KMS-11 (cell line): ENCODE measurements around the gene LUZP1.

Experiments used
- H2AFZ ChIP-seq: fragments of 200-600 bp; sonication (generic); 2 replicates; pipeline ENCODE4 v1.6.1; 2016; ENCODE audit warnings: antibody characterized with exemption, mixed run types, low read depth
- H3K27ac ChIP-seq: fragments of 200-600 bp; sonication (generic); 2 replicates; pipeline ENCODE4 v1.6.1; 2016; ENCODE audit warnings: mild to moderate bottlenecking, mixed run types
- H3K27me3 ChIP-seq: fragments of 200-600 bp; sonication (generic); 2 replicates; pipeline ENCODE4 v1.6.1; 2017; ENCODE audit warnings: mild to moderate bottlenecking, low read depth, mixed run types, moderate library complexity; ENCODE audit not compliant: insufficient read depth
- H3K36me3 ChIP-seq: fragments of 200-600 bp; sonication (generic); 2 replicates; pipeline ENCODE4 v1.6.1; 2017; ENCODE audit warnings: mild to moderate bottlenecking, mixed run types; ENCODE audit not compliant: insufficient read depth
- H3K4me1 ChIP-seq: fragments of 200-600 bp; sonication (generic); 2 replicates; pipeline ENCODE4 v1.6.1; 2016; ENCODE audit warnings: mild to moderate bottlenecking, low read depth, mixed run types; ENCODE audit not compliant: poor library complexity, severe bottlenecking
- H3K4me2 ChIP-seq: fragments of 200-600 bp; sonication (generic); 2 replicates; pipeline ENCODE4 v1.7.0; 2016; ENCODE audit warnings: mild to moderate bottlenecking, mixed run types
- H3K4me3 ChIP-seq: fragments of 200-600 bp; sonication (generic); IDR thresholded peaks from 2 replicates; pipeline ENCODE4 v1.6.1; 2017; ENCODE audit warnings: low read depth, low read length, mixed read lengths; ENCODE audit not compliant: insufficient read depth
- H3K79me2 ChIP-seq: fragments of 200-600 bp; sonication (generic); 2 replicates; pipeline ENCODE4 v1.6.1; 2016; ENCODE audit warnings: low read depth, mixed run types; ENCODE audit not compliant: insufficient read depth
- H3K9ac ChIP-seq: fragments of 200-600 bp; sonication (generic); 2 replicates; pipeline ENCODE4 v1.6.1; 2016; ENCODE audit warnings: mild to moderate bottlenecking, mixed run types
- H4K20me1 ChIP-seq: fragments of 200-600 bp; sonication (generic); 2 replicates; pipeline ENCODE4 v1.6.1; 2016; ENCODE audit warnings: mild to moderate bottlenecking, mixed run types; ENCODE audit not compliant: insufficient read depth
- CTCF ChIP-seq: fragments of 200-600 bp; sonication (generic); conservative IDR thresholded peaks from 2 replicates; pipeline ENCODE4 v1.6.1; 2017; ENCODE audit warnings: low read depth, mild to moderate bottlenecking, antibody characterized with exemption, low read length, moderate library complexity, mixed read lengths

LUZP1 gene

GRCh38 chr1:23051290-23051909 is 117.3 kb downstream of the LUZP1 start:
- Histone ChIP-seq H4K20me1 (no peaks in the 10 kb centered on the region), H2AFZ (no peak overlapping the region), H3K4me3 (no peak overlapping the region), H3K4me2 (no peak overlapping the region), H3K9ac (no peak overlapping the region), H3K4me1 (no peaks in the 10 kb centered on the region), H3K27ac (no peak overlapping the region), H3K36me3 (no peaks in the 10 kb centered on the region), H3K79me2 (peaks cover 4% of the 10 kb centered on the region; the same call in 1 of the 2 replicates), H3K27me3 (no peaks in the 10 kb centered on the region)
- TF ChIP-seq CTCF: no peak

GRCh38 chr1:23050201-23050600 is 118.5 kb downstream of the LUZP1 start:
- H4K20me1 ChIP-seq: no peaks in the 10 kb centered on the region
- H3K79me2 ChIP-seq: peaks cover 4% of the 10 kb centered on the region; the same call in 1 of the 2 replicates
- H3K4me3 ChIP-seq: no peak overlapping the region
- H3K4me1 ChIP-seq: no peaks in the 10 kb centered on the region
- no peak for TF ChIP-seq CTCF
- H3K9ac ChIP-seq: no peak overlapping the region
- H3K36me3 ChIP-seq: no peaks in the 10 kb centered on the region
- H3K4me2 ChIP-seq: no peak overlapping the region
- no peak overlapping the region for H3K27ac ChIP-seq
- no peak overlapping the region for H2AFZ ChIP-seq
- no peaks in the 10 kb centered on the region for H3K27me3 ChIP-seq

DNA sequence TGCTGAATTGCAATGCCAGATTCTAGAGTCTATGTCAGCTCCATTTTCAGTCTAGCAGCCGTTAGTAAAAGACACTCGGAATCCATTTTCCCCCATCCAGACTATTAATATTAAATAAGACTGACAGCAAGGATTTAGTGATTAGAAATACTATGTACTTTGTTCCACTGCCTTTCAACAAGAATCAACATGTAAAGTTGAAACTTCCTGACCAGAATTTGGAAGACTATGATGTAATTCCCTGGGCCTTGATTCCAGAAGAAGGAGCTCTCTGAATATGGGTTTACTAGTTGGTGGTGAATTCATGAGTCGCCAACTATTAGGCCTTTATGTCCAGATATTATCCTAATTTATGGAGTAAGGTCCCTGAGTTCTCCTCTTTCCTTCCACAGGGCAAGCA is 124.6 kb downstream of the LUZP1 start:
- Histone ChIP-seq H3K4me2 (no peak overlapping the region), H3K4me1 (no peaks in the 10 kb centered on the region), H2AFZ (no peak overlapping the region), H3K79me2 (peaks cover 16% of the 10 kb centered on the region; the same call in 1 of the 2 replicates), H3K27ac (no peak overlapping the region), H3K9ac (no peak overlapping the region), H3K27me3 (no peaks in the 10 kb centered on the region), H4K20me1 (0 out of 2 replicates have a peak, but pooled peaks cover 3% of the 10 kb centered on the region), H3K4me3 (no peak overlapping the region), H3K36me3 (no peaks in the 10 kb centered on the region)
- no peak for TF ChIP-seq CTCF

DNA sequence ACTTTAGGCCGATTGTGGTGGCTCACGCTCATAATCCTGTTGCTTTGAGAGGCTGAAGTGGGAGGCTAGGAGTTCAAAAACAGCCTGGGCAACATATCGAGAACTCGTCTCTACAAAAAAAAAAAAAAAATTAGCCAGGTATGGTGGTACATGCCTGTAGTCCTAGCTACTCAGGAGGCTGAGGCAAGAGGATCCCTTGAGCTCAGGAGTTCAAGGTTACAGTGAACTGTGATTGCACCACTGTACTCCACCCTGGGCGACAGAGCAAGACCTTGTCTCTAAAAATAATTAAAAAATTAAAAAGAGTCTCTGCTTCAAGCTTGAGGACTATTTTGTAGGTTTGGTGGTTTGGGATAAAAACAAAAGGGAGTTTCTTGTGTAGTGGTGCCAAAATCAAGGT is 128.1 kb downstream of the LUZP1 start:
- 0 out of 2 replicates have a peak, but pooled peaks cover 3% of the 10 kb centered on the region for H4K20me1 ChIP-seq
- H3K36me3 ChIP-seq: no peaks in the 10 kb centered on the region
- no peak overlapping the region for H3K27ac ChIP-seq
- peaks cover 23% of the 10 kb centered on the region; the same call in 1 of the 2 replicates for H3K79me2 ChIP-seq
- H3K27me3 ChIP-seq: no peaks in the 10 kb centered on the region
- no peak for TF ChIP-seq CTCF
- H3K9ac ChIP-seq: no peak overlapping the region
- H2AFZ ChIP-seq: no peak overlapping the region
- no peak overlapping the region for H3K4me2 ChIP-seq
- no peak overlapping the region for H3K4me3 ChIP-seq
- H3K4me1 ChIP-seq: peaks cover 4% of the 10 kb centered on the region
